Esophagus mucosa (tissue), 1 donor: ENCODE measurements around the gene SIGLEC14. TPM values are rescaled to one million over a fixed set of nuclear protein-coding genes. Genes with fewer than 3 reads are reported as not detected.

ENCODE experiments used
- ATAC-seq: fragments of 200-7000 bp; cut with Tn5 transposase; one replicate; pipeline ENCODE4 v1.9.1; 2020
- total RNA-seq: library from RNA; stranded (reverse); gene quantifications from one replicate; pipeline ENCODE4 v1.2.4, GENCODE V29; 2023
- donor health status: DM: yes; HTN: yes; CAD: no.

SIGLEC14 gene
- total RNA-seq, 1 donor from 2014 or later: 0.80 TPM

DNA sequence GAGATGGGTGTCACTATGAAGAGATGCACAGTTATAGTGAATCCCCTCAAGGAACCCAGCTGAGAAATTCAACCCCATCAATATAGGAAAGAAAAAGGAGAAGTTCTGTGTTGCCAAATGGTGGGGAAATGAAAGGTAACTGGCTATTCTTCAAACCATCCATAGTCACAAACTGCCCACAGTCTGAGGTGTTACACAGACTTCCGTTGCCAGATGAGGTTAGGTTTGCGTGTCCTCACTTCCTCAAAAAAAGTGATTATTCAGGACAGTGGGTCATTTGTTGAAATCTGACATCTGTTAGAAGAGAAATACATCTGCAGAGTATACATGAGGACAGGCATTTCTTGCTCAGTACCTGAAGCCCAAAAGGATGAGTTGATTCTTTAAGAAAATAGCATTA lies 25.4 kb downstream of the SIGLEC14 start:
- ATAC-seq: no peak

DNA sequence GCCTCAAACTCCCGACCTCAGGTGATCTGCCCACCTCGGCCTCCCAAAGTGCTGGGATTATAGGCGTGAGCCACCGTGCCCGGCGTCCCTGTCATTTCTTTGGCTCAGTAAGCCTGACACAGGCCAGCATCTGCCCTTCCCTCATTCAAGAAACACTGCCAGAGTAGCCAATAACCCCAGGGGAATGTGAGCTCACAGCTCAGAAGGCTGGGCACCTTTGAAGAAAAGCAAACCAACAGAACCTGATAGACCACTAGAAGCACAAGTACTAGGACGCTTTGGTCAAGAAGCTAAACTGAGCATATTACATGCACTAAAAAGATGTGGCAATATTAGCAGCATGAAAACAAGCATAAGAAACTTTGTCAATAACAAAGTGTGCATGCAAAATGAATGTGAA lies 30.6 kb downstream of the SIGLEC14 start:
- peak; percentile 59 for ATAC-seq

DNA sequence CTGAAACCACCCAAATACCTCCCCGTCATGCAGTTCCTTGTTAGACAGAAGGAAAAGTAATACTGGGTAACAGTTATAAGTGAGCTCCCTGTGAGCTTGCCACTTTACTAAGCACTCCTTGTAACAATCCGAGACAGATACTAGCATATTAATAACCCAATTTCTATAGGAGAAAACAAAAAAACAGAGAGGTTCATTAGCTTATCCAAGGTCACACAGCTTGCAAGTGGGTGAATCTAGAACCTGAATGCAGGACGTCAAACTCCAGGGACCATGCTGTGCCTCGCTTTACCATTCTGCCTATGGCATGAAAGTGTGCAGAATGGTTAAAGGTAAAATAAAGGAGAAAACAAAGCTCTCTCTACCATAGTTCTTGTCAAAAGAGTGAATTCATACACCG lies 31.8 kb downstream of the SIGLEC14 start:
- no peak for ATAC-seq

DNA sequence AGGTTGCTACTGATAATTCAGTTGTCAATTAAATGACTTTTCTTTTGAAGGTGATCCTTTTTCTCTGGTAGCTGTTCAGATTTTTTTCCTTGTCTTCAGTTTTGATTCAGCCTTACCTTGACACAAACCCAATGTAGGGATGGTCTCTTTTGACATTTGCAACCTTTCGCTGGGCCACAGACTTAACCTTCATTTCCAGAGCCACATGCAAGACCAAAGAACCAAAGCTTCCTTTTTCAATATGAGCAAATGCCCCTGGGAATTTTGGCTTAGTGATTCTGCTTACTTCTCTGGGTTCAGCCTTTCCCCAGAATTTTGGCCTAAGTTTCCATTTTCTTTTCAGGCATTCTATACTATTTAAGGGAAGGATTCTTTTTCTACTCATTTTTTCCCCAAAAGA lies 36.0 kb downstream of the SIGLEC14 start:
- no peak for ATAC-seq

DNA sequence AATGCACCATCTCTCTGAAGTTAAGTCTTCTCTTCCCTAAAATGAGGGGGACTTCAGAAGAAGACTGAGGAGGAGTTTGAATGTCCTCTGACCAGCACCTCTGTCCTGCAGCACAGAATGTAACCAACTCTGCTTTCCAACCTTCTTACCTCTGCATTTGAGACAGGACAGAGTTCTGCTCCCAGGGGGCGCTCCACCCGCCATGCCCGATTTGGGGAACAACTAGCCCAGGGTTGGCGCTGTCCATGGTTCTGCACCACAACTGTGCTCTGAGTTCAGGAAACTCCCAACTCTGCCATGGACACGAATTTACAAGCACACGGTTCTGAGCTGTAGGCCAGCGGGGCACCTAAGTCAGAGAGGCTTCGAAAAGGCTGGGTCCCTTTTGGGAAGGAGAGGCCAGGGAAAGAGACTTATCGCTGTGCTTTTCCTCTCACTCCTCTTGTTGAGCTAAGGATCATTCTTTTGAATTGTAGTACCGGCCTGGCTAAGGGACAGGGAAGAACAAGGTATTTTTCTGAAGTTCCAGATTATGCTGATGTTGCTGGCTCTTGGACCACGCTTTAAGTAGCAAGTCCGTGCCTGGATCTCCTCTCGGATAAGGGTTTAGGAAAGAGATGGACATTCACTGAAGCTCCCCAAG lies 38.6 kb downstream of the SIGLEC14 start:
- ATAC-seq: peak; percentile 78

DNA sequence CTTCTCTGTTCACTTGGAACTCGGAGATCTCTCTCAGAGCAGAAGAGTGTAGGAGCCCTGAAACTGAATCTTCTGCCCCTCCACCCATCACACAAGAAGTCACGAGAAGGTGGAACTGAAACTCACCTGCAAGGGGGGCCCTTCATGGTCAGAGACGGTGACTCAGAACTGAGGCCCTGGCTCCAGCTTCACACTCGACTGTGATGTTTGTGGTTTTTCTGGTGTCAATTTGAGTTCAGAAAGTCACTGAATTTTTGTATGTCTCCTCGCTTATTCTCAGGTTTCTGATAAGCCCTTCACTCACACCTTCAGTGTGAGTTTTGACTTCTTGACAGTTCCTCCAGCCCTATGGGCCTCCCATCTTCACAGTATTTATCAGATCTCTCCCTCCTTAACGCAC lies 39.5 kb downstream of the SIGLEC14 start:
- ATAC-seq: peak; percentile 59

DNA sequence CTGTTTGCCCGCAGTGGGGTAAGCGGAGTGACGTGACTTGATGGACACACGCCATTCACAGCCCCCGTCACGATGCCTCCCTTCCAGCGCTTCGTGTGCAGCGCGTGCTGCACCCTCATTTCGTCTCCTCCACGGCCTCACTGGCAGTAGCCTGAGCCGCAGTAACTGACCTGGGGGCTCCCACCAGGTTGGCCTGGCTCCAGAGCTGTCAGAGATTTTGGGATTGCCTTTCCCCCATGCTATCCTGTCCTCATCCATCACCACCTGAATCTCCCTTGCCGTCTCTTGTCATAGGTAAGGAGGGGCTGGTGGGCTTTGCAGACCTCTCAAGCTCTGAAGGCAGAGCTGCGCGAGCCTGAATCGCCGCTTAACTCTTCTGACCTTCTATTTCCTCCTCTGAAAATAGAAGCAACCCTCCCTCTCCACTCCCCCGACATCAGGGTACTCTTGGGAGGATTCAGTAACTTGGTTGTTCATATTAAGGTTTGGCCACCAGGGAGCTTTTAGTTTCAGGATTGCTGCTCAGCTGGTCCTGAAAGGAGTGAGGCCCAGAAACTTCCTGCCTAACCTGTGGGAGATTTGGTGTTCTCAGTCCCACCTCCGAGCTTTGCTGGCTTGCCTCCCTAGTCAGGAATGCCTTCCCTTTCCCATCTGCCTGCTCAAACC lies 44.3 kb downstream of the SIGLEC14 start:
- no peak for ATAC-seq

DNA sequence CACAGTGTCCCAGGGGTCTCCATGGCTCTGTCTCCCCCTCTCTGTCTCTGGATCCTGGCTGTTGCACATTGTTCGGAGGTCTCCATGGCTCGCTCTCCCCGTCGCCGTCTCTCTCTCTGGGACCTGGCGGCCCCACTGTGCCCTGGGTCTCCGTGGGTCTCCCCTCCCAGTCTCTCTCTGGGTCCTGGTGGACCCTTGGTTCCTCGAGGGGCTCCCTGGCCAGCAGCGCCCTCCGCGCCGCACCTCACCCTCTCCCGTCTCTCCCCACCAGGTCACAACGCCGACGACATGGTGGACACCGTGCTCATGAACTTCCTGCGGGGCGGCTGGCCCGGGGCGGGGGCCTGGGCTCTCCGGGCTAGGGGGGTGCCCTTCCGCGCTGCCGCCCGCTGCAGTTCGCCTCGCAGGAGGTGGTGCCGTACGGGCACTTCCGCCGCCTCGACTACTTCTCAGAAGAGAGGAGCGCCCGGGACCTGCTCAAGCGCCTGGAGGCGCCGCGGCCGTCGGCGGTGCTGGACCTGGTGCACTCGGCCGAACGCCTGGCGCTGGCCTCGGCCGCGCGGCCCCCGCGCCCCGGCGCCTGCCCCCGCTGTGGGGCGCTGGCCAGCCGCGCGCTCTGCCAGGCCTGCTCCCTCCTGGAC lies 45.6 kb downstream of the SIGLEC14 start:
- peak; percentile 31 for ATAC-seq

DNA sequence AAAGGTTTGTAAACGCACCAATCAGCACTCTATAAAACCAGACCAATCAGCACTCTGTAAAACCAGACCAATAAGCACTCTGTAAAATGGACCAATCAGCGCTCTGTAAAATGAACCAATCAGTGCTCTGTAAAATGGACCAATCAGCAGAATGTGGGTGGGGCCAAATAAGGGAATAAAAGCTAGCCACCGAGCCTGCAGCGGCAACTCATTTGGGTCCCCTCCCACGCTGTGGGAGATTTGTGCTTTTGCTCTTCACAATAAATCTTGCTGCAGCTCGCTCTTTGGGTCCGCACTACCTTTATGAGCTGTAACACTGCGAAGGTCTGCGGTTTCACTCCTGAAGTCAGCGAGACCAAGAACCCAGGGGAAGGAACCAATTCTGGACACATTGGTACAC lies 47.5 kb downstream of the SIGLEC14 start:
- ATAC-seq: no peak

DNA sequence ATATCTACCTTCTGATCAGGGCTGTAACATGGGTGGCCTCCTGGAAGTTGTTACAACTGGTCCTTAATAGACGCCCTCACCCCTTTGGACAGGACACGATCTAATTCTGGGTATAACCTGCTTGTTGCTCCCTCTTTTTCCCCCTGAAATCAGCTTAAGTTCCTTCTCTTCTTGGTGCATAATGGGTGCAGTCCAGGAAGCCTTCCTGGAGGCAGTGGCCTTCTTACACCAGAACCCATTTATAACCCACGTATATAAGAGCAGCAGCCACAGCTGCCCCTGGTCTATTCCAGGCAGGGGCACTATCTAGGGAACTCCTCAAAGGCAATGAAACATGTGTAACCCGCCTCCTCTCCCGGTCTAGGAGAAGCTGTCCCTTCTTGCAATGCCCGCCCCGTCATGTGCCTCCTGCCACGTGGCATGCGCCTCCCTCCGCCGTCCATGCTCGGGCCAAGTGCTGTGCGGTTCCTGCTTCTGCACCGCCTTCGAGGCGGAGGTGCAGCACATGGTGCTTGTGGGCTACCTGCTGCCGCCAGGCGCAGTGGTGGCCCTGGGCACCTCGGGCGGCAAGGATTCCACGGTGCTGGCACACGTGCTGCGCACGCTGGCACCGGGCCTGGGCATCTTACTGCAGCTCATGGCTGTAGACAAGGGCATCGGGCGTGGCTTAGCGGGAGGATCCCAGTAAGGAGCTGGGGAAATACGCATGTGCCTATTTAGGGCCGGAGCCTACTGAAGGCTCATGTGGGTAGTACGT lies 48.3 kb downstream of the SIGLEC14 start:
- ATAC-seq: no peak

DNA sequence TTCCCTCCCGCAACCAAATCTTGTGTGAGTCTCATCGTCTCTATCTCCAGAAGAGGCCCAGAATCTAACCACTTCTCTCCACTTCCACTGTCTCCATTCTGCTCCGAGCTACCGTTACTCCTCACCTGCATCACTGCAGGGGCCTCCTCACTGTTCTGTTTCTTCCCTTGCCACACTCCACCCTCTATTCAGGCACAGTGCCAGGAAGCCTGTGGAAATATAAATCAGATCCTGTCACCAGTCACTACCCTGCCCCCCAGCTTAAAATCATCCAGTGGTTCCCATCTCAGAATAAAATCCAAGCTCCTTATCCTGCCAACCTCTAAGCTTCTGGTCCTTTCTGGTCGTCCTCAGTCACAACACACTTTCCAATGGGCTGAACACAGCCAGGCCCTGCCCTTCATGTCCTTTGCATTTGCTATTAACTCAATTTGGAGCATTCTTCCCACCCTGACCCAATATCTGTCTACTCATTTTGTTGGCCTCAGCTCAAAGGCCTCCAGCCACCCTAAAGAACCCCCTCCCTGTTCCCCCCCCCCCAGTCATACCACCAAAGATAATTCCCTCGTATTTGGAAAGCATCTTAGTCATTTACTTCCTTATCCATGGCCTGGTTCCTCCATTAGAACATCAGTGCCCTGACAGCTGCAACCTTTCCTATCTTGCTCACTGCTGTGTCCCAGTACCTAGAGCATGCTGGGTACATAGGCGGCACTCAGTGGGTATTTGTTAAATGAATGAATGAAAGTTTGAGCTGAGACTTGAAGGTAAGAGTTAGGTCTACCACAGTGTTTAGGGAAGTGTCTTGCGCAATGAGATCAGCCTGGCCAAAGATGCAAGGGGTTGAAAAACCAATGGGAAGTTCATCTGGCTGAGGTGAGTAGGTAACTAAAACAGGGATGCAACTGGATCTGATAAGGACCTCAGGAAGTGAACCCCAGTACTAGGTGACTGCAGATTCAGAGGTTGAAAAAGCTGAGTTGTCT lies 51.1 kb downstream of the SIGLEC14 start:
- ATAC-seq: no peak

DNA sequence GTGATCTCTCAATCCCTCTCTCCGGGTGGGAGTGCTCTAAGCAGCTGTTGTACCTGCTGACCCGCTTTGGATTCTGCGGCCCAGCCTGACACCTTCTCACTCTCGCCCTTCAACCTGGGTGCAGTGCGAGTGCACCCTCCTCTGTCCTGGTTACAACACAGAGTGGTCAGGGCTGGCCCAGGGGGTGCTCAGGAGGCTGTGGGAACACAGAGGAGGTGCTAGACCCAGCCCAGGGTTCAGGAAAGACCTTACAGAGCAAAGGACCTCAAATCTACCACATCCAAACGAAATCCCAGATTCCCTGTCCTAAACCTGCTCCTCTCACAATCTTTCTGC lies 51.9 kb downstream of the SIGLEC14 start:
- ATAC-seq: peak; percentile 19

DNA sequence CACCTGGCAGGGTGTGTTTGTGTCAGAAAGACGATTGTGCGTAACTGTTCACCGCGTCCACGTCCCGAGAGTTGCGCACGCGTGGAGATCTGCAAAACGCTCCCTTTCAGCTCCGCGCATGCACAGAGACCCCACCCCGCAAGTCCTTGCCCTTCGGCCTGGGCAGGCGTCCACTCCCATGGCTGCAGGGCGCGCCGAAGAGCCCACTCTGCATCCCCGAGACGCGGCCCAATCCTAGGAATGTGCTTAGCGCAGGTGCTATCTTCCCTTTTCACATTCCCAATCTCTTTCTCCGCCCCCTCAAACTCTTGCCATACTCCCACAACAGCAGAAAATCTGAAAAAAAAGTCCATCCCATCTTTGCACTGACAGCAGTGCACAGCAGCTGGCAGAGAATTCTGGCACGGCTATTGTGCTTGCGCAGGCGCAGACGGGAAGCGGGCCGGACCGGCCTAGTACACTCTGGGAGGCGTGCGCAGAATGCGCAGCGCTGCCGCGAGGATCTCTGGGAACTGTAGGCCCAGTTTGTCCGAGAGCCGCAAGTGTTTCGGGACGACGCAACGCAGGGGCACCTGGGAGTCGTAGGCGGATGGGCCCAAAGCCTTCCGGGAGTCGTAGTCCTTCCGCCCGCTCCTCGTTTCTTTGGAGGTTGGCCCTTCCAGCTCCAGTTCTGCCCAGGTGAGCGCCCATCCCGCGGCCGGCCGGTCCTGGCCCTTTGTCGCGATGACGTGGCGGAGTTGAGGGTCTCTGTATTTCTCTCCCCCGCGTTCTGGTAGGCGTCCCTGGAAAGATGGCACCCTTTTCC lies 52.5 kb downstream of the SIGLEC14 start:
- ATAC-seq: peak; percentile 99

DNA sequence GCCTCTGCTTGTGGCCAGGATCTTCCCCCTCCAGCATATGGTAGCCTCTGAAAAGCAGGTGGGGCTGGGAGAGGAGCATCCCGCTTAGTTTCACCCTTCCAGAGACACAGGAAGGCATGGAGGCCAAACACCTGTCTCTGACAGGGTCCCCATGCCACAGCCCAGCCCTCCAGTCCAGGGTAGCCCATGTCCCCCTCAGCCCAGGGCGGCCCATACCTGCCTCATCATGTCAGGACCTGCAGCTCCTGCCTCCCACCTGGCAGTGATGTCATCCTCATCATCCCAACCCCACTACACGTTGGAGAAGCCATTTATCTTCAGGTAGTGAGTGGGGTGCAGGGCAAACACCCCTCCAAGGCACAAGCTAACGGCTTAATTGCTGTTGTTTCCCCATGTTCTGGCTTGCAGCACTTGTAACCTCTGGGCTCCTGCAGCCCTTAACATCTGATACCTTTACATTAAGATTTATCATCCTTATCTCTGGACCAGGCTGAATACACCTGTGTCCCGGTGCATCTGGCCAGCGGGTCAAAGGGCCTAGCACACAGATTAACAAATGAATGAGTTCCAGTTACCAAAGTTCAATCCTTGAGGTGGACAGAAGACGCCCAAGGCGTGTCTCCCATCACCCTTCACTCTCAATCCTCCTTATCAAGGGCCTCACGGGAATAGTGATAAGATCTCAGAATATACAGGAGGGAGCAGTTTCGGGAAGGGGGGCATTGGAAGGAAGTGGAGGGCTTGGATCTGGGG lies 53.3 kb downstream of the SIGLEC14 start:
- no peak for ATAC-seq

Other genes starting within 250 kb of the SIGLEC14 start
- gene SIGLEC10, start 229.2 kb downstream of the SIGLEC14 start, total RNA-seq: 2.0 TPM
- gene SIGLEC8, start 188.4 kb downstream of the SIGLEC14 start, total RNA-seq: not detected
- not detected for gene CEACAM18, start 168.3 kb downstream of the SIGLEC14 start, total RNA-seq
- not detected for gene SIGLEC12, start 145.0 kb downstream of the SIGLEC14 start, total RNA-seq
- 0.44 TPM for gene SIGLEC6, start 115.2 kb downstream of the SIGLEC14 start, total RNA-seq
- 5.8 TPM for gene ZNF175, start 75.5 kb downstream of the SIGLEC14 start, total RNA-seq
- not detected for gene SIGLEC5, start 16.4 kb downstream of the SIGLEC14 start, total RNA-seq
- 3.0 TPM for gene SPACA6, start 46.5 kb upstream of the SIGLEC14 start, total RNA-seq
- gene HAS1, start 77.2 kb upstream of the SIGLEC14 start, total RNA-seq: not detected
- gene FPR1, start 105.1 kb upstream of the SIGLEC14 start, total RNA-seq: 1.2 TPM
- 0.36 TPM for gene FPR2, start 114.4 kb upstream of the SIGLEC14 start, total RNA-seq
- gene FPR3, start 148.3 kb upstream of the SIGLEC14 start, total RNA-seq: 1.00 TPM
- 2.8 TPM for gene ZNF577, start 241.1 kb upstream of the SIGLEC14 start, total RNA-seq